DMS53 treated with DMSO at 0.1 percent for 48 hours (cell line): Measurements from ENCODE around the gene ADCY6.
"Not testable (repeated sequence)": the region's sequence is repeated elsewhere in the genome, so short reads cannot be mapped to it uniquely, and the experiment has no call there.

Experiments
- DNase-seq: peaks from one replicate; lab custom pipeline; 2025; ENCODE audit not compliant: unreplicated experiment; lab: John Stamatoyannopoulos, UW

The ADCY6 gene

GRCh38 chr12:48764521-48764920, 24.4 kb downstream of the ADCY6 start:
- DNase-seq = no peak

DNA sequence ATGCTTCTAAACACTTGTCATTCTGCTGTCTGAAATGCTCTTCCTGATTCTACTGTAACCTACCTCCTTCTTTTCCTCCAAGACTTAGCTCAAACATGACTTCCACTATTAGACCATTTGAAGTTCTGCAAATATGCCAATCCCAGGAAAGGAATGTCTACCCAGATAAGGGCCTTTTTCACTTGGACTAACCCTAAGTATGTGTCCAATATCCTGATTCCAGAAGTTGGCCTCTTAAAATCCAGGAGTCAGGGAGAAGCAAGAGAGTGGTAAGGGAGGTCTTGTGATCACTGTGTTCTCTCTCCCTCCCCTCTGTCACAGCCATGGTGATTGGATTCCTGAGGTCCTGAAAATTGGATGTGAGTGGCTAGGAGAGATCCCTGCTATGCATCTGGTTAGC, 30.2 kb downstream of the ADCY6 start:
- DNase-seq = no peak

DNA sequence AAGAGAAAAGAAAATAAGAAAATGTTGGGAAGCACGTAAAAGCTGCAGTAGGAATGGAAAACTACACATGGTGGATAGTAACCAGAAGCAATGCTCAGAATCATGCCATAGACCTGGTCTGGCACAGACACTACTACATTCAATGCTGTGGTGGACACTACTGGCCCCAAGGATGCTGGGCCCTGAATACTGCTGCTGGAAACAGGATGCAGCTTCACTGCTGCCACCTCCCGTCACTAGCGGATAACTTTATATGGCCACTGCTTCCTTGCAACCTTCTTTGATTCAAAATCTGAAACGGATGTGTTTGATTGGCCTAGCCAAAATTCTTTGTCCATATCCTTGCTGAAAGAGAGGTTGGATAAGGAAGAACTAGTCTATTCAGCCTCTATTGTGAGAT, 30.7 kb downstream of the ADCY6 start:
- no peak for DNase-seq

GRCh38 chr12:48750769-48751356, 38.0 kb downstream of the ADCY6 start:
- DNase-seq = no peak

GRCh38 chr12:48750215-48750614, 38.7 kb downstream of the ADCY6 start:
- no peak for DNase-seq

DNA sequence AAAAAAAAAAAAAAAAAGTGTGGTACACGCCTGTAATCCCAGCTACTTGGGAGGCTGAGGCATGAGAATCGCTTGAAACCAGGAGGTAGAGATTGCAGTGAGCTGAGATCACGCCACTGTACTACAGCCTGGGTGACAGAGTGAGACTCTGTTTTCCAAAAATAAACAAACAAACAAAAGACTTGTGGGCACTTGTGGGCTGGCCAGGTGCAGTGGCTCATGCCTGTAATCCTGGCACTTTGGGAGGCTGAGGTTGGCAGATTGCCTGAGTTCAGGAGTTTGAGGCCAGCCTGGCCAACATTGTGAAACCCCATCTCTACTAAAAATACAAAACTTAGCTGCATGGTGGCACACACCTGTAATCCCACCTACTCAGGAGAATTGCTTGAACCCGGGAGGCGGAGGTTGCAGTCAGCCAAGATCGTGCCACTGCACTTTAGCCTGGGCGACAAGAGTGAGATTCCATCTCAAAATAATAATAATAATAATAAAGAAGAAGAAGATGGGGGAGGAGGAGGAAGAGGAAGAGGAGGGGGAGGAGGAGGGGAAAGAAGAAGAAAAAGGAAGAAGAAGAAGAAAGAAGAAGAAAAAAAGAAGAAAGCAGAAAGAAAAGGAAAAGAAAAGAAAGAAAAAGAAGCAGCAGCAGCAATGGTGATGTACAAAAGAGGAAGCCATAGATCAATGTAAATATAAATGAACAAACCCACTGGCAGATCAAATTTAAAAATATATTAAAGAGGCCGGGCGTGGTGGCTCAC, 44.5 kb downstream of the ADCY6 start:
- peak; percentile 21 for DNase-seq

GRCh38 chr12:48739618-48740269, 49.1 kb downstream of the ADCY6 start:
- no peak for DNase-seq

DNA sequence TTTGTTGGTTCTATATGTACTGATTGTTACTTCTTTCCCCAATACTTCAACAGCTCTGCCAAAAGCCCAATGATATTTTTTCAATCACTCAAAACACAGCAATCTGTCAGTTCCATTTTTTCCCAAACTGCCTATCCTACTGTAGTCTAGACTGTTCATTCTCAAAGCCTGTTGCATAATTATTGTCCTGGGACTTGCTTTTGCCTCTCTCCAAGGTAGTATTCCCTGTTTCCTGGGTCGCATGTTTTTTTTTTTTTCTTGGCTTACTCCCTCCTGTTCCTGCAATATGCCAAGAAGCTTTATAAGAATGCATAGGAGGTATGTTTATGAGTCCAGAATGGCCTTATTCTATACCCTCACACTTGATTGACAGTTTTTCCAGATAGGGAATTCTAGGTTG, 52.4 kb downstream of the ADCY6 start:
- no peak for DNase-seq

DNA sequence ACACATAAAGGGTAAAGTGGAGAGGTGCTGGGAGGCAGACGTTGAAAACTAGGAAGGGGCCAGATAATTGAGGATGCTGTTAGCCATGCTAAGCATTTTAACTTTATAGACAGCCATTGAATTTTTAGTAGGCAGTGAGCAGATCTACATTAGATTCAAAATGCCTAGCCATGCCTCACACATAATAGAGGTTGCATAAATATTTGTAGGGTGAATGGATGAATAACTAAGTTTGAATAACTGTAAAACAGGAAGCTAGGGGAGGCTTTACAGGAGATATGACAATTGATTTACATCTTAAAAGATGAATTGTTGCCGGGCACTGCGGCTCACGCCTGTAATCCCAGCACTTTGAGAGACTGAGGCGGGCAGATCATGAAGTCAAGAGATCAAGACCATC, 60.1 kb downstream of the ADCY6 start:
- DNase-seq = no peak

- DNase-seq = not testable (repeated sequence)
These were observed 68.2 kb downstream of the ADCY6 start for GRCh38 chr12:48720737-48721136.

GRCh38 chr12:48720171-48720570, 68.7 kb downstream of the ADCY6 start:
- not testable (repeated sequence) for DNase-seq

GRCh38 chr12:48719002-48719401, 69.9 kb downstream of the ADCY6 start:
- DNase-seq = not testable (repeated sequence)

- no peak for DNase-seq
These were observed 71.6 kb downstream of the ADCY6 start for GRCh38 chr12:48717252-48717695.

DNA sequence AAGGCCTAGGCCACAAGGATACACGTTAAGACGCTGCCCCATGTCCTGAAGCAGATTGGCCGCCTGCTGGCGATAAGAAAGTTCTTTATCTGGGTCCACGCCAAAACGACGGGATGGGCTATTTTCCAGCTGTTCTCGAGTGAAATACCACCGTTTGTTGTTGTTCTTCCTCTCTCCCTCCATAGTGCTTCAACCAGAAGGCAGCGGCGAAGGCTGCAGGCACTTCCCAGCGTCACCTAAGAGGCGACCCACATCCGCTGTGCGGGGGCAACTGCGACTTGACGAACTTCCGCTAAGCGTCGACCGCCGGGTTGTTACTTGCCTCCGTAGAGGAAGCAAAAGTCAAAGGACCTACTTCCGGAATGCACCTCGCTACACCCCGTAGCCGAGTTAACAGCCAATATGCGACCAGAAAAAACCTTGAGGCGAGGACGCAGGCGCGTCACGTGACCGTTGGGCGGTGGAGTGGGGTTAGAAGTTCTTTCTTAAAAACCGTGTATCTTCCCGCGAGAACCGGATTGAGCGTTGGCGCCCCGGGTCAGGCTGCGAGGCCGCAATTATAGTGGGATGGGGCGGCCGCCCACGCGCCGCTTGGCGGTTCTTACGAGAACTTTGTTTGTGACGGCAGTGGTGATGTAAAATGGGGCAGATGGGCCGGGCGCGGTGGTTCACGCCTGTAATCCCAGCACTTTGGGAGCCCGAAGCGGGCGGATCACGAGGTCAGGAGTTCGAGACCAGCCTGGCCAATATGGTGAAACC, 72.2 kb downstream of the ADCY6 start, which contains the start of gene CCNT1:
Gene CCNT1, minus strand, starts transcription at position 215 of the 759 bp plus-strand sequence. Its CDS starts 32 bp downstream, at position 183.
- DNase-seq = peak; percentile 100
